ENCODE results near the gene PI4K2A. TPM values are rescaled to one million over a fixed set of nuclear protein-coding genes. Genes with fewer than 3 reads are reported as not detected.

The PI4K2A gene
- total and polyA plus RNA-seq, 2 of the 13 experiments (the other 11 are each of a cell fraction or from before 2014, with no cell fraction given): 10.9 to 14.3 TPM

GRCh38 chr10:97596101-97597082 lies 44.1 kb upstream of the PI4K2A start (continued):
- TF ChIP-seq SRF (IDR thresholded peaks at IDR 0.05; ENCODE audit: low read depth, low read length) (no peak), ZFP91 (CRISPR knock-in tag; IDR thresholded peaks at IDR 0.05; ENCODE audit: borderline replicate concordance) (no peak), MED13 (CRISPR knock-in tag; IDR thresholded peaks at IDR 0.05) (no peak), AGO2 (optimal IDR thresholded peaks at IDR 0.05; ENCODE audit: low read depth, low read length) (no peak), SCMH1 (CRISPR knock-in tag; IDR thresholded peaks at IDR 0.05; ENCODE audit: borderline replicate concordance) (no peak), ZNF367 (CRISPR knock-in tag; IDR thresholded peaks at IDR 0.05; ENCODE audit: borderline replicate concordance) (no peak), DBP (CRISPR knock-in tag; IDR thresholded peaks at IDR 0.05; ENCODE audit: not compliant biosample characterization) (no peak), PHB2 (IDR thresholded peaks at IDR 0.05; ENCODE audit: partially characterized antibody) (no peak), SETDB1 (CRISPR knock-in tag; IDR thresholded peaks at IDR 0.05; ENCODE audit: borderline replicate concordance) (no peak), RXRA (CRISPR knock-in tag; IDR thresholded peaks at IDR 0.05) (no peak), CTCF (CRISPR knock-in tag; IDR thresholded peaks at IDR 0.05) (0 out of 2 replicates have a peak, but pooled peaks have one; percentile 15), PAX8 (CRISPR knock-in tag; IDR thresholded peaks at IDR 0.05; ENCODE audit: borderline replicate concordance) (no peak), NCOA1 (CRISPR knock-in tag; IDR thresholded peaks at IDR 0.05) (no peak), BCLAF1 (IDR thresholded peaks at IDR 0.05) (no peak)
